Uterus (tissue), 4 donors: ENCODE data around the gene USP7. TPM values are rescaled to one million over a fixed set of nuclear protein-coding genes. Genes with fewer than 3 reads are reported as not detected.
A peak's percentile ranks its signal among the peaks of the same experiment; 100 is the strongest.

Experiments used
- DNase-seq, 2 donors: peaks; one replicate each; pipeline ENCODE4 v3.0.0-alpha.2; 2019 to 2020
- H3K27ac ChIP-seq, 2 donors: fragments of 200-600 bp; sonication (generic); 1 replicate in 1 of 2; 2 replicates in 1 of 2; pipeline ENCODE4 v1.5.1; 2016 to 2018
- H3K27me3 ChIP-seq, 2 donors: fragments of 200-600 bp; sonication (generic); one replicate each; pipeline ENCODE4 v1.5.1; 2018 to 2019; ENCODE audit warnings: control low read depth in 1 of 2
- H3K36me3 ChIP-seq, 2 donors: fragments of 200-600 bp; sonication (generic); one replicate each; pipeline ENCODE4 v1.5.1; 2019; ENCODE audit warnings: control low read depth in 1 of 2
- H3K4me1 ChIP-seq, 2 donors: fragments of 200-600 bp; sonication (generic); one replicate each; pipeline ENCODE4 v1.5.1; 2018 to 2019; ENCODE audit warnings: control low read depth in 1 of 2
- H3K4me3 ChIP-seq, 2 donors: fragments of 200-600 bp; sonication (generic); 1 replicate in 1 of 2; 2 replicates in 1 of 2; pipeline ENCODE4 v1.5.1; 2018 to 2019; ENCODE audit warnings: mild to moderate bottlenecking in 1 of 2
- H3K9me3 ChIP-seq, 2 donors: fragments of 200-600 bp; sonication (generic); one replicate each; pipeline ENCODE4 v1.5.1; 2019; ENCODE audit warnings: control low read depth in 1 of 2
- CTCF ChIP-seq, 4 experiments: fragments of 200-600 bp in 2 of 4; fragments of 450-650 bp in 2 of 4; sonication (generic) in 2 of 4; IDR thresholded peaks; one replicate each; pipeline ENCODE4 v1.5.1; 2016 to 2019; ENCODE audit warnings: antibody characterized with exemption in 4 of 4, mild to moderate bottlenecking in 2 of 4, moderate library complexity in 1 of 4
- POLR2A ChIP-seq, 2 donors: fragments of 450-650 bp; IDR thresholded peaks; one replicate each; pipeline ENCODE4 v1.6.1; 2016; ENCODE audit warnings: antibody characterized with exemption in 2 of 2, mild to moderate bottlenecking in 1 of 2, moderate library complexity in 1 of 2
- intact Hi-C: fragments of 100-400 bp; cut with DNase I; formaldehyde crosslinking; loops from one replicate; pipeline ENCODE4 v1.15.1; 2023; ENCODE audit warnings: low total_unique reads
- total RNA-seq, 4 donors: library from RNA; depleted of rRNA in 3 of 4; stranded (reverse); fragments of >200 nt in 3 of 4; gene quantifications; one replicate each; pipeline versions ENCODE4 v1.1.0 to v1.2.4, GENCODE V29; 2014 to 2023
- donor health status: DM: yes; HTN: yes; CAD: no.

USP7 gene
- total RNA-seq, 4 donors from 2014 or later: 20.9 to 223 (median 122) TPM

GRCh38 chr16:8943001-8943763 lies 20.5 kb downstream of the USP7 start:
- DNase-seq: no peak
- intact Hi-C loops: no loop called here
- Histone ChIP-seq H3K27ac (no peak overlapping the region), H3K4me3 (no peak overlapping the region), H3K27me3 (no peaks in the 10 kb centered on the region), H3K4me1 (peaks cover 0 to 15% of the 10 kb centered on the region in 2 donors), H3K9me3 (no peaks in the 10 kb centered on the region), H3K36me3 (no peaks in the 10 kb centered on the region)
- no peak for TF ChIP-seq POLR2A (IDR thresholded peaks at IDR 0.05)
- no peak for TF ChIP-seq CTCF (IDR thresholded peaks at IDR 0.05)

DNA sequence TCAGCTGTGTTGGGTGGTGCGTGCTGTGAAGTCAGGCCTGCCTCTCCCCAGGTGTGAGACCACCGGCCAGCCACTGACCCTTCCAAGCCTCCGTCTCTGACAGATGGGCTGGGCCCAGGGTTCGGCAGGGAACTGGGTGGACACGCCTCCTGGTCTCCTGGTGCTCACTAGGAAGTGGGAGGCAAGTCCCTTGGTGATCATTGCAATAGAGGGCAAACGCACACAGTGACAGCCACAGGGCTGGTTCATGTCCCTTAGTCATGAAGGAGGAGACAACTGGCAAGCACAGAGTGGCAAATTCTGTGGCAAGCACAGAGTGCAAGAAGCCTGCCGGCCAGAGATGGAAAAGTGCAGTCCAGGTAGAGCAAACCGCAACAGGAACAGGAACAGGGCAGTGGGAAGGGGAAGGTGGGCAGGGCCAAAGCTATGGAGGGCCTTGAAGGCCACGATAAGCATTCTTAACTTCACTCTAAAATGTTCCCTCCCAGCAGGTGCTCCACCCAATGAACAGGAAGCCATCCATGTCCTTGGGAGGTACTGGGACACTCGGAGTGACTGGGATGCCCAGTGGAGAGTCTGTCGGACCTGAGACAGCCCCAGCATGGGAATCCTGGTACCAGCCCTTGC lies 21.9 kb downstream of the USP7 start:
- Histone ChIP-seq H3K27me3 (no peaks in the 10 kb centered on the region), H3K4me3 (no peak overlapping the region), H3K27ac (no peak overlapping the region), H3K9me3 (no peaks in the 10 kb centered on the region), H3K4me1 (peaks cover 0 to 15% of the 10 kb centered on the region in 2 donors), H3K36me3 (no peaks in the 10 kb centered on the region)
- DNase-seq: no peak
- intact Hi-C loops: no loop called here
- no peak for TF ChIP-seq POLR2A (IDR thresholded peaks at IDR 0.05)
- TF ChIP-seq CTCF (IDR thresholded peaks at IDR 0.05): no peak

- Histone ChIP-seq H3K4me3 (no peak overlapping the region), H3K4me1 (peaks cover 0 to 9% of the 10 kb centered on the region in 2 donors), H3K27me3 (no peaks in the 10 kb centered on the region), H3K27ac (no peak overlapping the region), H3K36me3 (no peaks in the 10 kb centered on the region), H3K9me3 (no peaks in the 10 kb centered on the region)
- DNase-seq: no peak
- TF ChIP-seq CTCF (IDR thresholded peaks at IDR 0.05) (no peak), POLR2A (IDR thresholded peaks at IDR 0.05) (no peak)
- intact Hi-C loops: no loop called here
Measured at GRCh38 chr16:8937803-8938202, 25.9 kb downstream of the USP7 start.

- no peak for DNase-seq
- Histone ChIP-seq H3K36me3 (no peaks in the 10 kb centered on the region), H3K27ac (no peak overlapping the region), H3K9me3 (no peaks in the 10 kb centered on the region), H3K4me1 (peaks cover 0 to 9% of the 10 kb centered on the region in 2 donors), H3K4me3 (no peak overlapping the region), H3K27me3 (no peaks in the 10 kb centered on the region)
- intact Hi-C loops: no loop called here
- peak in 2 of 4 experiments; percentile 11 to 28 for TF ChIP-seq CTCF (IDR thresholded peaks at IDR 0.05)
- no peak for TF ChIP-seq POLR2A (IDR thresholded peaks at IDR 0.05)
Measured at GRCh38 chr16:8936421-8936820, 27.3 kb downstream of the USP7 start.

GRCh38 chr16:8935989-8936388 lies 27.7 kb downstream of the USP7 start:
- Histone ChIP-seq H3K27me3 (no peaks in the 10 kb centered on the region), H3K27ac (no peak overlapping the region), H3K4me1 (peaks cover 0 to 9% of the 10 kb centered on the region in 2 donors), H3K4me3 (no peak overlapping the region), H3K9me3 (no peaks in the 10 kb centered on the region), H3K36me3 (no peaks in the 10 kb centered on the region)
- intact Hi-C loops: no loop called here
- TF ChIP-seq POLR2A (IDR thresholded peaks at IDR 0.05) (no peak), CTCF (IDR thresholded peaks at IDR 0.05) (no peak)
- no peak for DNase-seq
